HUES48 (cell line): ENCODE results near the gene MASP1.

Experiments used
- H3K27ac ChIP-seq: one replicate; pipeline ENCODE4 v1.7.0; 2013; ENCODE audit warnings: low read depth, low read length, inconsistent platforms
- H3K27me3 ChIP-seq: 2 replicates; pipeline ENCODE4 v1.6.1; 2013; ENCODE audit warnings: mild to moderate bottlenecking, low read length; ENCODE audit not compliant: control insufficient read depth, insufficient read depth
- H3K36me3 ChIP-seq: 2 replicates; pipeline ENCODE4 v1.6.1; 2013; ENCODE audit warnings: low read length; ENCODE audit not compliant: control insufficient read depth, insufficient read depth
- H3K4me1 ChIP-seq: 2 replicates; pipeline ENCODE4 v1.6.1; 2013; ENCODE audit warnings: mild to moderate bottlenecking, low read length; ENCODE audit not compliant: control insufficient read depth, insufficient read depth
- H3K4me3 ChIP-seq: 2 replicates; pipeline ENCODE4 v1.5.1; 2013; ENCODE audit warnings: mild to moderate bottlenecking, low read depth, low read length
- H3K9ac ChIP-seq: 2 replicates; pipeline ENCODE4 v1.6.1; 2013; ENCODE audit warnings: mild to moderate bottlenecking, low read depth, low read length, moderate library complexity
- H3K9me3 ChIP-seq: 2 replicates; pipeline ENCODE4 v1.6.1; 2013; ENCODE audit warnings: low read length; ENCODE audit not compliant: control insufficient read depth, insufficient read depth

Gene MASP1

GRCh38 chr3:187265461-187265955, 26.0 kb downstream of the MASP1 start:
- no peak overlapping the region for H3K4me3 ChIP-seq
- H3K27ac ChIP-seq = no peak overlapping the region
- no peak overlapping the region for H3K9ac ChIP-seq
- no peaks in the 10 kb centered on the region for H3K27me3 ChIP-seq
- peaks cover 13% of the 10 kb centered on the region; the same call in 1 of the 2 replicates for H3K4me1 ChIP-seq
- H3K9me3 ChIP-seq = peaks cover 8% of the 10 kb centered on the region
- H3K36me3 ChIP-seq = no peaks in the 10 kb centered on the region

GRCh38 chr3:187264911-187265310, 26.6 kb downstream of the MASP1 start:
- Histone ChIP-seq H3K4me1 (peaks cover 13% of the 10 kb centered on the region; the same call in 1 of the 2 replicates), H3K4me3 (no peak overlapping the region), H3K9me3 (peaks cover 8% of the 10 kb centered on the region), H3K27me3 (no peaks in the 10 kb centered on the region), H3K27ac (no peak overlapping the region), H3K9ac (no peak overlapping the region), H3K36me3 (no peaks in the 10 kb centered on the region)

GRCh38 chr3:187264021-187264420, 27.5 kb downstream of the MASP1 start:
- Histone ChIP-seq H3K4me1 (peaks cover 13% of the 10 kb centered on the region; the same call in 1 of the 2 replicates), H3K9ac (no peak overlapping the region; the same call in 1 of the 2 replicates), H3K4me3 (no peak overlapping the region), H3K27ac (peak overlapping the region; percentile 23), H3K27me3 (no peaks in the 10 kb centered on the region), H3K36me3 (no peaks in the 10 kb centered on the region), H3K9me3 (peaks cover 3% of the 10 kb centered on the region; the same call in 1 of the 2 replicates)

DNA sequence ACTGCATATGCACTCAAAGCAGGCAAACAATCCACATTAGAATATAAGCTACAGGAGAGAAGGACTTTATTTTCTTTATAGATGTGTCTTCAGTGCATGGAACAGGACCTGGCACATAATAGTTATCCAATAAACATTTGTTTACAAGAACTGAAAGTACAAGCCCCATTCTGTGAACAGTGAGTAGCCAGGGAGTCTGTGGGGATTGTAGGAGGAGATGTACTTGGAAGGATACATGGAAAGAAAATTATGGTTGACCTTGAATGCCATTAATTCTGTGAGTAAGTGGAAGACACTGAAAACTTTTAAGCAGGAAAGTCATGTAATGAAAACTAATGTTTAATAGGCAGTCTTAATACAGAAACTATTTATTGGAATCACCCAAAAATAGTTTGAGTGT, 28.3 kb downstream of the MASP1 start:
- Histone ChIP-seq H3K4me3 (no peak overlapping the region), H3K27me3 (no peaks in the 10 kb centered on the region), H3K9ac (no peak overlapping the region), H3K27ac (no peak overlapping the region), H3K9me3 (no peaks in the 10 kb centered on the region), H3K4me1 (peaks cover 13% of the 10 kb centered on the region; the same call in 1 of the 2 replicates), H3K36me3 (no peaks in the 10 kb centered on the region)

DNA sequence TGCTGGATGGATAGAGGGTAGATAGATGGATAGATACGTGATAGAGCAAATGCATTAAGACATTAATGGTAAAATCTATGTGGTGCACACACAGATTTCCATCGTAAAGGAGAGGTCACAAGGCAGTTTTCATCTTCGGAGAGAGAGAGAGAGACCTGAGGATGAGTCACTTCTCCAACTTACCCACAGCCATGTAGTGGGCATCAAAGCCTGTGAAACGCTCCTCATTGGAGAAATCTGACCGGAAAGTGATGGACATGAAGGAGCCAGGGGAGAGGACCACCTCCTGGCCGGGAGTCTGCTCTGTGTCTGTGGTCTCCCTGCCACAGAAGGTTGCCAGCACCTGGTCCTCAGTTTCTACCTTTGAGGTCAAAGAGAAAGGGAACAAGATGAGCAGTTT, 29.2 kb downstream of the MASP1 start:
- H3K27me3 ChIP-seq = no peaks in the 10 kb centered on the region

DNA sequence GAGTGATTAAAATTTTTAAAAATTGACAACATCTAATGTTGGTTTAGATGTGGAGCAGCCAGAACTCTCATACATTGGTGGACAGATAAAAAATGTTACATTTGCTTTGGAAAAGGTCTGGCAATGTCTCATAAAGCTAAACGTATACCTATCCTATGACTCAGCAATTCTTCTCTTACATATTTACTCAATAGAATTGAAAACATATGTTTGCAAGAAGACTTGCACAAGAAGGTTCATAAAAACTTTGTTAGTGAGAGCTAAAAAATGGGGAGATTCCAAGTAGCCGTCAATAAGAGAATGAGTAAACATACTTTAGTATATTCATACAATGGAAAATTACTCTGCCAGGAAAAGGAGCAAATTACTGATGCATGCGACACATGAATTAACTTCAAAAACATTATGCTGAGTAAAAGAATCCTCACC, 30.0 kb downstream of the MASP1 start:
- no peak overlapping the region for H3K9ac ChIP-seq
- H3K4me1 ChIP-seq = peaks cover 13% of the 10 kb centered on the region; the same call in 1 of the 2 replicates
- H3K36me3 ChIP-seq = no peaks in the 10 kb centered on the region
- H3K9me3 ChIP-seq = no peaks in the 10 kb centered on the region
- H3K27me3 ChIP-seq = no peaks in the 10 kb centered on the region
- H3K27ac ChIP-seq = no peak overlapping the region
- H3K4me3 ChIP-seq = no peak overlapping the region

More for the DNA sequence above, 29.2 kb downstream of the MASP1 start:
- Histone ChIP-seq H3K9me3 (no peaks in the 10 kb centered on the region), H3K9ac (no peak overlapping the region), H3K4me1 (peaks cover 13% of the 10 kb centered on the region; the same call in 1 of the 2 replicates), H3K27ac (no peak overlapping the region), H3K4me3 (no peak overlapping the region), H3K36me3 (no peaks in the 10 kb centered on the region)

DNA sequence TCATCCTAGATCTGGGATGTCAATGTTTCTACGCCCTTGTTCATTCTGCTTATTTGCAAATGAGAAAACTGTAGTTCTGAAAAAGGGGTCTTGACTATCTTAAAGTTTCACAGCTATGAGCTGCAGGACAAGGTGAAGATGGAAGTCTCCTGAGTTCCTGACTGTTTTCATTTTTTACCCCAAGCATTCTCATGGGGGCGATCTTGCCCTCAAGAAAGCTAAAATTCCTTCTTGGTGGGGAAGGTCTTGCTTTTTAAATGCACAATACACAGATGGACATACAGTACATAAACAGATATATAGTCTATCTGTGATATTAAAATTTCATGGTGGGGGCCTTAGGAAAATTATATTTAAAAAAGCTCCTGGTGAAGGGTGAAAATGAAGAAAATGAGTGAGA, 32.4 kb downstream of the MASP1 start:
- Histone ChIP-seq H3K27ac (no peak overlapping the region), H3K36me3 (no peaks in the 10 kb centered on the region), H3K27me3 (no peaks in the 10 kb centered on the region), H3K9me3 (no peaks in the 10 kb centered on the region), H3K4me1 (peaks cover 9% of the 10 kb centered on the region; the same call in 1 of the 2 replicates), H3K4me3 (no peak overlapping the region), H3K9ac (no peak overlapping the region)

GRCh38 chr3:187257992-187258692, 33.4 kb downstream of the MASP1 start:
- Histone ChIP-seq H3K27me3 (no peaks in the 10 kb centered on the region), H3K27ac (no peak overlapping the region), H3K9ac (no peak overlapping the region), H3K9me3 (no peaks in the 10 kb centered on the region), H3K4me3 (no peak overlapping the region), H3K4me1 (no peaks in the 10 kb centered on the region), H3K36me3 (no peaks in the 10 kb centered on the region)

GRCh38 chr3:187257471-187257870, 34.1 kb downstream of the MASP1 start:
- no peak overlapping the region for H3K27ac ChIP-seq
- H3K4me3 ChIP-seq = no peak overlapping the region
- H3K36me3 ChIP-seq = no peaks in the 10 kb centered on the region
- H3K27me3 ChIP-seq = no peaks in the 10 kb centered on the region
- no peak overlapping the region for H3K9ac ChIP-seq
- H3K9me3 ChIP-seq = no peaks in the 10 kb centered on the region
- H3K4me1 ChIP-seq = no peaks in the 10 kb centered on the region

DNA sequence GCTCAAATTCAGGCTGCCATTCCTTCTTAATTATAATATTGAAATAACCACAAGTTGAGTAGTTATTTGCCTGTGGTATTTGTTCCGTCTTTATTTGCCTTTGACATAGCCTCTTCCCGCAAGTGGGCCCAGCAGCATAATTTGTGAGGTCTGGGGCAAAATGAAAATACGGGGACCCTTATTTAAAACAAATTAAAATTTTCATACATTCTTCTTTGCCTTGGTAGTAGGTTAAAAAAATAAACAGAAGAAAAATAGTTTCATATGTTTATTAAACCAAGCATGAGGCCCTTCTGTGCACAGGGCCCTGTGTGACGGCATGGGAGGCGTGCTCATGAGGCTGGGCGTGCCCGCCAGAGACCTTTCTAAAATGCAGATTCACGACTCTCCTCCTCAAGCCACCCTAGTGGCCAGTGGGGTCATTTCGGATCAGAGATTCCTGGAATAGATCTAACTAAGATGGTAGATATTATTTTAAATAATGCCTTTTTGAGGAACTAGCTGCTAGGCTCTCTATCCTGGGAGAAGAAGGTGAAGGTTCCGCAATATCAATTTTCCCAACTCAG, 35.4 kb downstream of the MASP1 start:
- Histone ChIP-seq H3K36me3 (no peaks in the 10 kb centered on the region), H3K9ac (no peak overlapping the region), H3K27ac (no peak overlapping the region), H3K4me3 (no peak overlapping the region), H3K9me3 (no peaks in the 10 kb centered on the region), H3K4me1 (peaks cover 4% of the 10 kb centered on the region; the same call in 1 of the 2 replicates), H3K27me3 (no peaks in the 10 kb centered on the region)

GRCh38 chr3:187255314-187255713, 36.2 kb downstream of the MASP1 start:
- Histone ChIP-seq H3K36me3 (no peaks in the 10 kb centered on the region), H3K9me3 (no peaks in the 10 kb centered on the region), H3K4me1 (peaks cover 4% of the 10 kb centered on the region; the same call in 1 of the 2 replicates), H3K27ac (no peak overlapping the region), H3K4me3 (no peak overlapping the region), H3K9ac (no peak overlapping the region), H3K27me3 (no peaks in the 10 kb centered on the region)
